Measurements from ENCODE around the gene NRIP2.

- TF ChIP-seq POLR2AphosphoS5 (IDR thresholded peaks at IDR 0.05) = no peak
- TF ChIP-seq, protein P1, sequence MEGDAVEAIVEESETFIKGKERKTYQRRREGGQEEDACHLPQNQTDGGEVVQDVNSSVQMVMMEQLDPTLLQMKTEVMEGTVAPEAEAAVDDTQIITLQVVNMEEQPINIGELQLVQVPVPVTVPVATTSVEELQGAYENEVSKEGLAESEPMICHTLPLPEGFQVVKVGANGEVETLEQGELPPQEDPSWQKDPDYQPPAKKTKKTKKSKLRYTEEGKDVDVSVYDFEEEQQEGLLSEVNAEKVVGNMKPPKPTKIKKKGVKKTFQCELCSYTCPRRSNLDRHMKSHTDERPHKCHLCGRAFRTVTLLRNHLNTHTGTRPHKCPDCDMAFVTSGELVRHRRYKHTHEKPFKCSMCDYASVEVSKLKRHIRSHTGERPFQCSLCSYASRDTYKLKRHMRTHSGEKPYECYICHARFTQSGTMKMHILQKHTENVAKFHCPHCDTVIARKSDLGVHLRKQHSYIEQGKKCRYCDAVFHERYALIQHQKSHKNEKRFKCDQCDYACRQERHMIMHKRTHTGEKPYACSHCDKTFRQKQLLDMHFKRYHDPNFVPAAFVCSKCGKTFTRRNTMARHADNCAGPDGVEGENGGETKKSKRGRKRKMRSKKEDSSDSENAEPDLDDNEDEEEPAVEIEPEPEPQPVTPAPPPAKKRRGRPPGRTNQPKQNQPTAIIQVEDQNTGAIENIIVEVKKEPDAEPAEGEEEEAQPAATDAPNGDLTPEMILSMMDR (IDR thresholded peaks at IDR 0.05) = no peak
Measured at GRCh38 chr12:2836574-2836973, 1.7 kb upstream of the NRIP2 start.
